Spleen (tissue), 7 donors: ENCODE results near the gene DMWD.

Source experiments
- CTCF ChIP-seq, 11 experiments: fragments of 200-600 bp in 7 of 11; fragments of 450-650 bp in 4 of 11; sonication (generic) in 4 of 11; IDR thresholded peaks in 8 of 11; conservative IDR thresholded peaks in 3 of 11; 1 replicate in 7 of 11; 2 replicates in 4 of 11; pipeline versions ENCODE4 v1.4.0 to v1.8.0; 2016 to 2021; ENCODE audit warnings: antibody characterized with exemption in 11 of 11, inconsistent platforms in 4 of 11, mild to moderate bottlenecking in 1 of 11
- POLR2A ChIP-seq, 3 donors: fragments of 450-650 bp; IDR thresholded peaks; one replicate each; pipeline ENCODE4 v1.5.1; 2017; ENCODE audit warnings: antibody characterized with exemption in 3 of 3, mild to moderate bottlenecking in 1 of 3
- donor health status: DM: no; HTN: no; CAD: no; lungs with moderate emphysema.
- donor health status: DM: no; HTN: no; CAD: no.
- donor health status: DM: no; HTN: no; CAD: no.

- TF ChIP-seq CTCF (IDR thresholded peaks at IDR 0.05 in 8 of 11, conservative IDR thresholded peaks at IDR 0.05 in 3 of 11) (no peak), POLR2A (IDR thresholded peaks at IDR 0.05) (no peak)
Measured at GRCh38 chr19:45819769-45820168, 27.1 kb upstream of the DMWD start.
